AG10803 (cell line): ENCODE results near the gene ZFAND2B.
A peak's percentile ranks its signal among the peaks of the same experiment; 100 is the strongest.

Experiments
- DNase-seq: peaks from one replicate; pipeline ENCODE4 v3.0.0; 2010; ENCODE audit warnings: low read depth
- H3K4me3 ChIP-seq: 2 replicates; pipeline ENCODE4 v1.5.1; 2011; ENCODE audit warnings: mild to moderate bottlenecking, low read length, control low read depth
- CTCF ChIP-seq: conservative IDR thresholded peaks from 2 replicates; pipeline ENCODE4 v1.5.1; 2011; ENCODE audit warnings: mild to moderate bottlenecking, low read length, control low read depth, inconsistent platforms

Gene ZFAND2B

DNA sequence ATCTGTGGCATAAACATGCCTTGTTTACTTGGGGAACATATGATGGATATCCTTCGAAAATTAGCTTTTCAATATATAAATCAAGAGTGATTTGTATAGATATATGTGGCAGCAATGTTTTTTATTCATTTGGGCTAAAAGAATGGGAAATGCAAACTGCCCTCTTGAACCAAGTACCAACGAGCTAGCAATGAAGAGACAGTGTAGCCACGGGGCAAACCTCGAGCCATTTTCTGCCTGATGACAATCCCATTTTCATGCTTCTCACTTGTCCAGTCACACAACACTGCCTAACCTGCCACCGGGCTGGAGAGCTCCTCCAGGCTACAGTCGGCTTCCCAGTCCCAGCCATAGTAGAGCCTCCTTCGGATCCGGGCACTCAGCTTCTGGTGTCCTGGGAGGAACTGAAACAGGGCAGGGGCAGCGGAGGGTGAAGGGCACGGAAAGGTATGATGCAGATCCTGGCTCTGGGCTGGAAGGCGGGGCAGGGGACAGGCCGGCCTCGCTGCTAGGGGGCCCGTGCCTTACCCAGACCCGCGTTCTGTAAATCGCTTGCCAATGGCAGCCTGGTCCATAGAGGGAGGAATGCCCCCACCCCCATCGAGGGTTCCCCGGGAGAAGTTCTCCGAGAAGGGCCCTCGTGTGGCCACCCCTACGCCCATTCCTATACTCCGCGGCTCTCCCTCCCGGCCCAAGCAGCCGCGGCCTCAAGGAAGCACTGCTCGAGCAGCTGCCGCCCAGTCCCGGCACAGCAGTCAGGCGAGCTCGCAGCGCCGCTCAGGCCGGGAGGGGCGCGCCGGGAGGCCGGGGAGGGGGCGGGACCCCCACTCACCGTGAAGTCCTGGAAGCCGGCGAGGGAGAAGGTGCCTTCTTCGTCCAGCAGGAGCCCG lies 30.4 kb upstream of the ZFAND2B start:
- peak; percentile 41 for DNase-seq

DNA sequence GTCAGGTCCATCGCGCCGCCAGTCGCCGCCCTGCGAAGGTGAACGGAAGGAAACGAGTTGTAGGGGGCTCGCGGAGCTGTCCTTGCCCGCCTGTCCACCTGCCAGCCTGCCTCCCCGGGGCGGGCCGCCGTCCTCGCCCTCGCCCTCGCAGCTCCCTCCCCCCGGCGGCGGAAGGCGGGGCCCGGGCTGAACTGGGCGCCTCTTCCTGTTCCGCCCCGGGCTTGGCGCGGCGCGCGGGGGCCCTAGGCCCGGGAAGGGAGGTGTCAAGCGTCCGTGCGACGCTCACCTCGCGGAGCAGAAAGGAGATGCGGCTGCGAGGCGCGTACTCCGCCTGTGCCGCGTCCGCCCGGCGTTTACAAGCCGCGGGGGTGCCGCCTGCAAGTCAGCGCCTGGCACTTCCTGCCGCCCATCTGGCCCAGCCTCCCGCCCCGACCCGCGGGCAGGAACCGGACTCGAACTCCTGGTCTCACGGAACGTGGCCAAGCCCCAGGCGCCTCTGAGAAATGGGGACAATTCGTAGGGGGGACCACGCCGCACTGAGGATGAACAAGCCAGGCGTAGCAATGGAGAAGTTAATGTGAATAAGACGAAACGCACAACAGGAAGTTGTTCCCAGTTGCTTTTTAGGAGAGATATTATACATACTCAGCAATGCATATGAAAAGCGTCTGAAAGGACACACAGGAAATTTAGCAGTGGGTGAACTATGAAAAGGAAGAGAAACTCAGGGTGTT lies 29.6 kb upstream of the ZFAND2B start, which contains the start of gene CNPPD1:
Gene CNPPD1 (minus strand): TSS at position 108 of the 734 bp plus-strand sequence. CDS start 97 bp downstream, at position 11.
- no peak for TF ChIP-seq CTCF
- peak within 1 kb of the TSS; percentile 93 for H3K4me3 ChIP-seq
- peak; percentile 83 for DNase-seq

More for the DNA sequence above, 30.4 kb upstream of the ZFAND2B start:
- peak; percentile 17; the same call in 1 of the 2 replicates for TF ChIP-seq CTCF
- H3K4me3 ChIP-seq, result peak overlapping the region; percentile 93

- peak; percentile 23 for TF ChIP-seq CTCF
- H3K4me3 ChIP-seq, result peak within 1 kb of the TSS; percentile 93
- peak; percentile 92 for DNase-seq
Measured at GRCh38 chr2:219177552-219178376, 28.8 kb upstream of the ZFAND2B start, which contains the start of gene RETREG2. TSS of gene RETREG2 (plus strand) at chr2:219178275. CDS start at chr2:219178353, 78 bp downstream.

DNA sequence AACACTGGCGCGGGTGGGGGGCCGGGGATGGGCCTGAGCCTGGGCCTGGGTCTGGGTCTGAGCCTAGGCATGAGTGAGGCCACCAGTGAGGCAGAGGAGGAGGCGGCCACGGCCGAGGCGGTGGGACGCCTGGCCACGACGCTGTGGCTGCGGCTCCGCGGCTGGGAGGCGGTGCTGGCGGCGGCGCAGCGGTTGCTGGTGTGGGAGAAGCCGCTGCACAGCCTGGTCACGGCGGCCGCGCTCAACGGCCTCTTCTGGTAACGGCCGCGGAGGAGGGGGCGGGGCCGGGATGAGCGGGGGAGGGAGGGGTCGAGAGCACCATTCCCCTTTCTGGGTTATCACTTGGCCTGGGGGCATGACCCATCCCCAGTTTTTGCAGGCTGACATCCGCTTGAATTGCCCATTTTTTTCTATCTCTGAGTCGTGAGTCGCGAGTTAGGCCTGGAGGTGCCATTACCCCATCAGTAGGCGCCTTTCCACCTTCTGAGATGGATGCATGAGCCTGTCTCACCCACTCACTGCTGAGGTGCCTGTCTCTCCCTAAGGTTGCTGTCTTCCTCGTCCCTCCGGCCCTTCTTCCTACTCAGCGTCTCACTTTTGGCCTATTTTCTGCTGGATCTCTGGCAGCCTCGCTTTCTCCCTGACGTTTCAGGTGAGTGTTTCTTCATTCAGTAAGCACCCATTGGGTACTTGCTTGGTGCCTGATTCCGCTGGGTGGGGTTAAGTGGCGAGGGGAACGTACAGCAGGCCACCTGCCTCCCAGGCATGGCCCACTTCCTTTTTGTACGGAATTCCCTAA lies 28.0 kb upstream of the ZFAND2B start:
- H3K4me3 ChIP-seq, result peak overlapping the region; percentile 93
- peak; percentile 28 for DNase-seq
- TF ChIP-seq CTCF, result no peak

DNA sequence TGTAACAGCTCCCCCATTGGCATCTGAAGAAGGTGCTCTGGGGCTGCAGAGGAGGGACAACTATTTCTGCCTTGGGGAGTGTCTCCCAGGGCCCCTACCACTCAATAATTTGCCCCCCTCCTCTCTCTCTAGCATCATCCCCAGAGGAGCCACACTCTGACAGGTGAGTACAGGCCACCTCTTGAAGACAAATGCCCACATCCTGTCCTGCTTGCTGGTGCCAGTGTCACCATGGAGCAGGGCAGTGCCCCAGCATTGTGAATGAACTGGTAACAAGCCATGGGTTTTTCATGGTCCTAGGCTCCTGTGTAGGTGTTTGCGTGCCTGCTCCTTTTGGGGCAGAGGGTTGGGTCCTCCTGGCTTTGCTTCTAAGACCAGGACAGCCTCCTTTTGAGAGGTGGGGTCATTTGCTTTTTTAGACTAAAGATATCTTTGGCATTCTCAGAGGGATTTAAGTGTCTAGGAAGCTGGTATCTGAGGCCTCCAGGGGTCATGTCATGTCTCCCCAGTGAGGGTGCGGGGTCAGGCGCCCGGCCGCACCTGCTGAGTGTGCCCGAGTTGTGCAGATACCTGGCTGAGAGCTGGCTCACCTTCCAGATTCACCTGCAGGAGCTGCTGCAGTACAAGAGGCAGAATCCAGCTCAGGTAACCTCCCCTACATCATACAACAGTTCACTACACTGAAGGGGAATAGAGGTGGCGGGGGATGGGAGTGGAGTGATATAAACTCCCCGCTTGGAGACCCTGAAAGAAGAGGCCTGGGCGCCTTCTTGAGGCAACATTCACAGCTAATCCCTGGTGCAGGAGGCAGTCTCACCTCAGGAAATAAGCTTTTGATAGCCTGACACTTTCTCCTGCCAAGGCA lies 26.7 kb upstream of the ZFAND2B start:
- no peak for TF ChIP-seq CTCF
- DNase-seq, result no peak
- peak overlapping the region; percentile 93 for H3K4me3 ChIP-seq
